ENCODE results near the gene CENPP.

- TF ChIP-seq CTCF (IDR thresholded peaks at IDR 0.05) (no peak), POLR2A (IDR thresholded peaks at IDR 0.05) (no peak)
Measured at GRCh38 chr9:92292338-92293074, 33.2 kb upstream of the CENPP start.
